ENCODE data around the gene ZNF438. TPM values are rescaled to one million over a fixed set of nuclear protein-coding genes. Genes with fewer than 3 reads are reported as not detected.

ZNF438 gene
- total RNA-seq, 4 donors from 2014 or later, result 17.6 to 34.8 (median 23.6) TPM

DNA sequence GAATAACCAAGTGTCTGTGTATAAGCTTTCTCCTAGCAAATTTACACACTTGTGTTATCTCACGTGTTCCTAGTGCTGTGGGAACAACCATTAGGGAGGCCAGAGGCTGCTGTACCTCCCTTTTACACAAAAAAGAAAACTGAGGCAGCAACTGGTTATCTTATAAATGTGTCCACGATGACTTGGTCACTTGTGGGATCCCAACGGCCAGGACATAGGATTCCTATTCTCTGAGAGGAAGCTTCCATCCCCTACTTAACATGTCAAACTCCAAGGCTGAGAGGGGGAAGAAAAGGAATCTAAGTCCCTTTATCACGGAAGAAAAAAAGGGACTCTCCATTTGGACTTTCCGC, 484 bp downstream of the ZNF438 start:
- TF ChIP-seq, protein P1, sequence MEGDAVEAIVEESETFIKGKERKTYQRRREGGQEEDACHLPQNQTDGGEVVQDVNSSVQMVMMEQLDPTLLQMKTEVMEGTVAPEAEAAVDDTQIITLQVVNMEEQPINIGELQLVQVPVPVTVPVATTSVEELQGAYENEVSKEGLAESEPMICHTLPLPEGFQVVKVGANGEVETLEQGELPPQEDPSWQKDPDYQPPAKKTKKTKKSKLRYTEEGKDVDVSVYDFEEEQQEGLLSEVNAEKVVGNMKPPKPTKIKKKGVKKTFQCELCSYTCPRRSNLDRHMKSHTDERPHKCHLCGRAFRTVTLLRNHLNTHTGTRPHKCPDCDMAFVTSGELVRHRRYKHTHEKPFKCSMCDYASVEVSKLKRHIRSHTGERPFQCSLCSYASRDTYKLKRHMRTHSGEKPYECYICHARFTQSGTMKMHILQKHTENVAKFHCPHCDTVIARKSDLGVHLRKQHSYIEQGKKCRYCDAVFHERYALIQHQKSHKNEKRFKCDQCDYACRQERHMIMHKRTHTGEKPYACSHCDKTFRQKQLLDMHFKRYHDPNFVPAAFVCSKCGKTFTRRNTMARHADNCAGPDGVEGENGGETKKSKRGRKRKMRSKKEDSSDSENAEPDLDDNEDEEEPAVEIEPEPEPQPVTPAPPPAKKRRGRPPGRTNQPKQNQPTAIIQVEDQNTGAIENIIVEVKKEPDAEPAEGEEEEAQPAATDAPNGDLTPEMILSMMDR (IDR thresholded peaks at IDR 0.05; ENCODE audit: low read depth), result no peak

DNA sequence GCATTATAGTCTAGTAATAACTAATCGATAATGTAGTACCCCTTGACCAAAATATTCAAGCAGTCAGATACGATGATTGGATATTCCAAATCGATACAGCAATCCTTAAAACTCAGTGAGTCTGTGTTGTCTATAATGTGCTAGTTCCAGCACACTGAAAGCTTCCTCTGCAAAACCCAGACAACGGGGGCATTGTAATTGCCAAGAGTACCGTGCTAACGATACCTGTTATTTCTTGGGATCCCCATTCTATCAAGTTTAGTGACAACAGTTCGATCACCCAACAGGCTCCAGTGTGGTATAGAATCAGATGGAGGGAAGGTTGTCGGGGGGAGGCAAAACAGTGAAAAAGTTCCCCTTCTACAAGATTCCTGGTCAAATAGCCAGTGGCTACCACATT, 865 bp downstream of the ZNF438 start:
- TF ChIP-seq, protein P1 (IDR thresholded peaks at IDR 0.05; ENCODE audit: low read depth), result no peak

DNA sequence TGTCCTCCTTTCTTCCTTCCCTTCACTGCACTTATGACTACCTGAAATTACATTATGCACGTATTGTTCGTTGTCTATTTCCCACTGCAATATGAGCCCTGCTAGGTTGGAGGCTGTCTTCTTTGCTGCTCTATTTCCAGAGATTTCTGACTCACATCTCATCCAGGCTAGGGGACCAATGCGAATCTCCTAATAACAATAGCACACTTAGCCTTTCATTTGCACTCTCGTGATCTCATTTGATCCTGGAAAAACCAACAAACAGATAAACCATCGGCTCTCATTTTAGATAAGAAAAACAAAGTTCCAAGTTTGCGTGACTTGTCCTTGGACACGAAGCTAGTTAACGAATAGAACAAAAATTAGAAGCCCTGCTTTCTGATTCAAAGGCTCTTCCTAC, 1.4 kb downstream of the ZNF438 start:
- TF ChIP-seq, protein P1 (IDR thresholded peaks at IDR 0.05; ENCODE audit: low read depth), result no peak

DNA sequence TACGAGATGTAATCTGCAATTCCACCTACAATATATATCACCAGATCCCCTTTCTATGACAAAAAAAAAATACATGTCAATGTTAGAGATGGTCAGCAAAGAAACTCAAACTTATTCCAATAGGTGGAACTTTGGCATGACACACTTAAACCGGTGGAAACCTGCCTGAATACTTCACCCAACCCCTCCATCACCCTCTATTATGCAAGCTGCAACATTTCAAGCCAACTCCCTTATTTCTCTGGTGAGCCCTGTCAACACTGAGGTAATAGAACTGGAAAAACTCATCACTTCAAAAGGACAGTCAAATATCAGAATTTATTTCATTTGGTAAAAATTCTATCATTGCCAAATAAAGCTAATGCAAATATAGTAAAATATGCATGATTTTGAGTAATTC, 3.6 kb downstream of the ZNF438 start:
- TF ChIP-seq, protein P1 (IDR thresholded peaks at IDR 0.05; ENCODE audit: low read depth), result no peak

DNA sequence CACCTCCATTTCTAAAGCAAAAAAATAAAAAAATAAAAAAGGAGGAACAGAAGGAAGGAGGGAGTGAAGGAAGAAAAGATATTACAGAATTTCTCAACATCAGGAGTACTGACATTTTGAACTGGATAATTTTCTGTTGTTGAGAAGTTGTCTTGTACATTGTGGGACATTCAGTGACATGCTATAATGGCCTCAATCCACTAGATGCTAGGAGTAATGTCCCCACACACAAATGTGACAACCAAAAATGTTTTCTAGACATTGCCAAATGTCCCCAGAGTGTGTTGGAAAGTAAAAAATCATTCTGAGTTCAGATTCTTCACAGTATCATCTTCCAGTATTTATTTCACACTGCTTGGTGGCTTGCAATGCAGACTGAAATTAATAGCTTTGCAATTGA, 6.5 kb downstream of the ZNF438 start:
- TF ChIP-seq, protein P1 (IDR thresholded peaks at IDR 0.05; ENCODE audit: low read depth), result no peak

DNA sequence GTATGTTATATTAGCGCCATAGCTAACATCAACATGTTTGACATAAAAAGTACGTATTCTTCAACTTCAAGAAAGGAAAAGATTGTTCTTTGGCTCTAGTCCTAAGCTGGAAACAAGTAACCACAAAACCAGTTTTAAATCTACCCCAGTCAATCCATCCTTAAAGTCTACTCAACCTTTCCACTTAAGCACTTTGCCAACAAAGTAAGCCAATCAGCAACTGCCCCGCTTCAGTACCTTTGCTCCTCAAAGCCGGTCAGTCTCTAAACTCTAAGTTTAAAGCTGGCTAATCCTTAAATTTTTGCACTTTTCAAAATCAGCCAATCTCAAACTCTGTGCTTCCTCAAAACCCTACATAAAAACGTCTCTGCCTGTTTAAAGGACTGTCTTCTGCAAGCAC, 8.1 kb downstream of the ZNF438 start:
- TF ChIP-seq, protein P1 (IDR thresholded peaks at IDR 0.05; ENCODE audit: low read depth), result no peak

DNA sequence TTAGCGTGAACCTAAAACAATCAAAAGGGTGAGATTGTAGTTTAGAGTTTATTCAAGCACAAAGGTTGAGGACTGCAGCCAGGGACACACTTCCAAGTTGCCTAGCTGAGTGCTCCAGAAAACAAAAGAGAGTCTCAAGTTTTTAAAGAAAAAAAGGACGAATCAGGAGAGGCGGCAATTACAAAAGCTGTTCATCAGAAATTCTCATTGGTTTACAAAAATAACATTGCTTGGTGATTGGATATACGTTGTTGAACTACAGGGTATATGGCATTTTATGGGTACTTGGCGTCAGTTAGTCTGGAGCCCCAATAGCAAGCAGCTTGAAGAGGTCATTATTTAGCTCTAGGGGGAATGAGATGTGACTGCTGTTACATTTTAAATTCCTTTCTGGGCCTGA, 11.5 kb downstream of the ZNF438 start:
- TF ChIP-seq, protein P1 (IDR thresholded peaks at IDR 0.05; ENCODE audit: low read depth), result no peak
